ENCODE data around the gene RNF144B. TPM values are rescaled to one million over a fixed set of nuclear protein-coding genes. Genes with fewer than 3 reads are reported as not detected.

Gene RNF144B
- total RNA-seq, 1 donor from 2014 or later: 141 TPM

- H3K27me3 ChIP-seq (ENCODE audit: control insufficient read depth, insufficient read depth, low read length): no peaks in the 10 kb centered on the region
- FAIRE-seq: no peak
- H3K36me3 ChIP-seq (ENCODE audit: control insufficient read depth, insufficient read depth, low read length): peaks cover 1% of the 10 kb centered on the region
- DNase-seq (ENCODE audit: low read depth): peak; percentile 53
- no peak overlapping the region for H3K4me3 ChIP-seq (ENCODE audit: low read depth, low read length)
- TF ChIP-seq, protein P1, sequence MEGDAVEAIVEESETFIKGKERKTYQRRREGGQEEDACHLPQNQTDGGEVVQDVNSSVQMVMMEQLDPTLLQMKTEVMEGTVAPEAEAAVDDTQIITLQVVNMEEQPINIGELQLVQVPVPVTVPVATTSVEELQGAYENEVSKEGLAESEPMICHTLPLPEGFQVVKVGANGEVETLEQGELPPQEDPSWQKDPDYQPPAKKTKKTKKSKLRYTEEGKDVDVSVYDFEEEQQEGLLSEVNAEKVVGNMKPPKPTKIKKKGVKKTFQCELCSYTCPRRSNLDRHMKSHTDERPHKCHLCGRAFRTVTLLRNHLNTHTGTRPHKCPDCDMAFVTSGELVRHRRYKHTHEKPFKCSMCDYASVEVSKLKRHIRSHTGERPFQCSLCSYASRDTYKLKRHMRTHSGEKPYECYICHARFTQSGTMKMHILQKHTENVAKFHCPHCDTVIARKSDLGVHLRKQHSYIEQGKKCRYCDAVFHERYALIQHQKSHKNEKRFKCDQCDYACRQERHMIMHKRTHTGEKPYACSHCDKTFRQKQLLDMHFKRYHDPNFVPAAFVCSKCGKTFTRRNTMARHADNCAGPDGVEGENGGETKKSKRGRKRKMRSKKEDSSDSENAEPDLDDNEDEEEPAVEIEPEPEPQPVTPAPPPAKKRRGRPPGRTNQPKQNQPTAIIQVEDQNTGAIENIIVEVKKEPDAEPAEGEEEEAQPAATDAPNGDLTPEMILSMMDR (IDR thresholded peaks at IDR 0.05; ENCODE audit: insufficient read depth, low read length, severe bottlenecking): no peak
Measured at GRCh38 chr6:18386298-18386976, 713 bp upstream of the RNF144B start.

- peak; percentile 71 for DNase-seq (ENCODE audit: low read depth)
- H3K36me3 ChIP-seq (ENCODE audit: control insufficient read depth, insufficient read depth, low read length): peaks cover 1% of the 10 kb centered on the region
- H3K27me3 ChIP-seq (ENCODE audit: control insufficient read depth, insufficient read depth, low read length): no peaks in the 10 kb centered on the region
- no peak for FAIRE-seq
- TF ChIP-seq, protein P1 (IDR thresholded peaks at IDR 0.05; ENCODE audit: insufficient read depth, low read length, severe bottlenecking): no peak
- H3K4me3 ChIP-seq (ENCODE audit: low read depth, low read length): peak overlapping the region; percentile 57
Measured at GRCh38 chr6:18388271-18388670, 1.1 kb downstream of the RNF144B start.

- TF ChIP-seq, protein P1 (IDR thresholded peaks at IDR 0.05; ENCODE audit: insufficient read depth, low read length, severe bottlenecking): no peak
- peak overlapping the region; percentile 57 for H3K4me3 ChIP-seq (ENCODE audit: low read depth, low read length)
- peaks cover 3% of the 10 kb centered on the region for H3K36me3 ChIP-seq (ENCODE audit: control insufficient read depth, insufficient read depth, low read length)
- no peaks in the 10 kb centered on the region for H3K27me3 ChIP-seq (ENCODE audit: control insufficient read depth, insufficient read depth, low read length)
- FAIRE-seq (no peak), DNase-seq (ENCODE audit: low read depth) (peak; percentile 77)
Measured at GRCh38 chr6:18388942-18389341, 1.8 kb downstream of the RNF144B start.

GRCh38 chr6:18389479-18389878 is 2.3 kb downstream of the RNF144B start:
- DNase-seq (ENCODE audit: low read depth): no peak
- no peak for FAIRE-seq
- TF ChIP-seq, protein P1 (IDR thresholded peaks at IDR 0.05; ENCODE audit: insufficient read depth, low read length, severe bottlenecking): no peak

GRCh38 chr6:18390476-18390875 is 3.3 kb downstream of the RNF144B start:
- DNase-seq (ENCODE audit: low read depth): no peak

More at GRCh38 chr6:18389479-18389878, 2.3 kb downstream of the RNF144B start:
- Histone ChIP-seq H3K27me3 (ENCODE audit: control insufficient read depth, insufficient read depth, low read length) (no peaks in the 10 kb centered on the region), H3K36me3 (ENCODE audit: control insufficient read depth, insufficient read depth, low read length) (peaks cover 3% of the 10 kb centered on the region), H3K4me3 (ENCODE audit: low read depth, low read length) (peak overlapping the region; percentile 57)

More at GRCh38 chr6:18390476-18390875, 3.3 kb downstream of the RNF144B start:
- Histone ChIP-seq H3K27me3 (ENCODE audit: control insufficient read depth, insufficient read depth, low read length) (no peaks in the 10 kb centered on the region), H3K4me3 (ENCODE audit: low read depth, low read length) (no peak overlapping the region), H3K36me3 (ENCODE audit: control insufficient read depth, insufficient read depth, low read length) (peaks cover 4% of the 10 kb centered on the region)
- FAIRE-seq: no peak
- TF ChIP-seq, protein P1 (IDR thresholded peaks at IDR 0.05; ENCODE audit: insufficient read depth, low read length, severe bottlenecking): no peak

Measured in bronchial epithelial cell (primary cell).